ENCODE data around the gene UBE2Z.

Gene UBE2Z

GRCh38 chr17:48915459-48916282, 7.5 kb downstream of the UBE2Z start:
- TF ChIP-seq CTCF (IDR thresholded peaks at IDR 0.05; ENCODE audit: insufficient read depth, low read depth, low read length, missing control alignments), result no peak
- peak; percentile 99 for DNase-seq (ENCODE audit: low read depth)
- H3K4me3 ChIP-seq (ENCODE audit: low read length), result no peak overlapping the region

DNA sequence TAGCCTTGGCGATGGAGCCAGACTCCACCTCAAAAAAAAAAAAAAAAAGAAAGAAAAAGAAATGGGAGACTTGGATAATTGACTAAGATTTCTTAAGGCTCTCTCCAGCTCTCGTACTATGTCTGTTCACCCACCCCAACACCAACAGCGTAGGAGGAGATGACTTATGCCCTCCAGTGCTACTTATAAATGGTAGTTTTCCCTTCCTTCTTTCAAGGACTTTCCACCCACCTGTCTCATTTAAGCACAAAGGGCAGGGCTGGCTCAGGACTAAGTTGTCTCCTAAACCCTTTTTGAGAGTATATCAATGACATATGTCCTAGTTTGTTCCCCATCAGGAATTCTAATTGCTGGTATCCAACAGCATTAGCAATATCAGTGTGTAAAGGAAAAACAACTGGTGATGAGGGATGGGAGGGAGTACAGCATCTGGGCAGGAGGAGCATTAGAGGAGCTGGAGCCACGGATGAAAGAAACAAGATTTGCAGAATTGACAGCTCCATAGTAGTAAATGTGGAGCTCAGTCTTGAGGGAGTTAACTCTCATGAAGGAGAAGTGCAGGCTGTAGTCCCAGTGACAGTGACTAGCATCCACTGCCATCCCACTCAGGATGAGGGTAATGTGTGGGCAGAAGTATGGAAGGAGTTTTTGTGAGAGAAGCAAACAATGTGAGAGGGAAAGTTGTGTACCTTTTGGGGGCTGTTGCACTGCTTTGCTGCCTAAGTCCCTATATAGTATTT, 17.2 kb downstream of the UBE2Z start:
- H3K4me3 ChIP-seq (ENCODE audit: low read length), result no peak overlapping the region
- TF ChIP-seq CTCF (IDR thresholded peaks at IDR 0.05; ENCODE audit: insufficient read depth, low read depth, low read length, missing control alignments), result no peak
- DNase-seq (ENCODE audit: low read depth), result no peak

DNA sequence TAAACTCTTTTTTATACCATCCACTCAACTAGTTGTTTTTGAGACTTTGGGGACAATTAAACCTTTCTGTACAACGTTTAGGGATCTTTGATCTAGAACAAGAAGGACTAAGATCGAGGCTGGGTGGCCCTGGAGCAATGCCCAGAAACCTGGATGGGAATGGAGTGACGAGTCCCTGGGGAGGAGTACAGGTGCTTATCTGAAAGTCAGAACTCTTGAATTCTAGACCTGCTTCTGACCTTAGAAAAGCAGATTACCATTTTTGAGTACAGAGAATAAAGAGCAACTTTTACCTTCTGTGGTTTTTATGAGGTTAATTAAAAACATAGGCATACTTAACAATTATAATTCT, 17.8 kb downstream of the UBE2Z start:
- TF ChIP-seq CTCF (IDR thresholded peaks at IDR 0.05; ENCODE audit: insufficient read depth, low read depth, low read length, missing control alignments), result no peak
- no peak overlapping the region for H3K4me3 ChIP-seq (ENCODE audit: low read length)
- no peak for DNase-seq (ENCODE audit: low read depth)

- no peak for TF ChIP-seq CTCF (IDR thresholded peaks at IDR 0.05; ENCODE audit: insufficient read depth, low read depth, low read length, missing control alignments)
- no peak overlapping the region for H3K4me3 ChIP-seq (ENCODE audit: low read length)
- no peak for DNase-seq (ENCODE audit: low read depth)
These were observed 20.0 kb downstream of the UBE2Z start for GRCh38 chr17:48927978-48928745.

DNA sequence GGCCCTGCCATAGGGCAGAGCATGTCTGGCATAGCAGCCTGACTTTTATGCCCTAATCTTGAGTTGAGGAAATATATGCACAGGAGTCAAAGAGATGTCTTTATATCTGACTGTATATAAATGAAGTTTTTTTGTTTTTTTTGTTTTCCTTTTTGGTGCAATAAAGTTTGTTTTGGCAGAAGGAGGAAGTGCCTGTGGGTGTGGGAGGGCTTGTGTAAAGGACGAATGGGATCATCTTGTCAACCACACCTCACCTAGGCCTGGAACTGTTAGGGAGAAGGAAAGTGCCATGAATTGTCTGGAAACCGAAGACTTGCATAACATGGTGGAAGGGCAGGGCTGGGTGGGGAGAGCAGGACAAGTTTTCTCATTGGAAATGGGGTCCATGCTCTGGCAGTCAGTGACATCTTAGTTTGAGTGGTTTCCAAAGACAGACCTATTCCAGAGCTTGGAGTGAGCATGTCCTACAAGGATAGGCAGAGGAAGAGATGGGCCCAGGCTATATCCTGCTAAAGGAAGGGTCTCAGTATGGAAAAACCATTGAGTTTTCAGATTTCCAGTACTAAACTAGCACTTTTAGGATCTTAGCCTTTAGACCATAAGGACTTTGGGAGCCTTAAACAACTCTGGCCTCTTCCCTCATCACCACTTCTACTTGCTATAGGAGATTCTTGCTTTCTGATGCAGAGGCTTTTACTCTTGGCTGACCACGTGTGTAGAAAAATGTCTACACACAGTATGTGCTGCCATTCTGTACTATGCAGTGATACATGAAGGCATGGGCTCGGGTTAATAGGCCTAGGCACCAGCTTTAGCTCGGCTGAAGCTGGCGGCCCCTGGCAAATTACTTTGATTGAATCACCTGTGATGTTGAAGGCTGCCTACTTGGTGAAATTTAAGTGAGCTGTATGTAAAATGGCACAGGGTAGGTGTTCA, 20.9 kb downstream of the UBE2Z start:
- DNase-seq (ENCODE audit: low read depth), result no peak
- H3K4me3 ChIP-seq (ENCODE audit: low read length), result no peak overlapping the region
- no peak for TF ChIP-seq CTCF (IDR thresholded peaks at IDR 0.05; ENCODE audit: insufficient read depth, low read depth, low read length, missing control alignments)

GRCh38 chr17:48929812-48930165, 21.6 kb downstream of the UBE2Z start:
- no peak for DNase-seq (ENCODE audit: low read depth)
- TF ChIP-seq CTCF (IDR thresholded peaks at IDR 0.05; ENCODE audit: insufficient read depth, low read depth, low read length, missing control alignments), result no peak

More at GRCh38 chr17:48929812-48930165, 21.6 kb downstream of the UBE2Z start:
- H3K4me3 ChIP-seq (ENCODE audit: low read length), result no peak overlapping the region
